Kidney epithelial cell (primary cell): ENCODE data around the gene RUNX2. TPM values are rescaled to one million over a fixed set of nuclear protein-coding genes. Genes with fewer than 3 reads are reported as not detected.

Source experiments
- DNase-seq: peaks from one replicate; pipeline ENCODE4 v3.0.0-alpha.2; 2010; ENCODE audit warnings: low read depth
- H3K27me3 ChIP-seq: 2 replicates; pipeline ENCODE4 v1.6.0; 2011; ENCODE audit warnings: low read length; ENCODE audit not compliant: control insufficient read depth, insufficient read depth
- H3K36me3 ChIP-seq: 2 replicates; pipeline ENCODE4 v1.5.1; 2011; ENCODE audit warnings: low read length; ENCODE audit not compliant: control insufficient read depth, insufficient read depth
- H3K4me3 ChIP-seq: 2 replicates; pipeline ENCODE4 v1.5.1; 2011; ENCODE audit warnings: low read depth, mild to moderate bottlenecking, control low read depth, low read length
- total RNA-seq: library from RNA; depleted of rRNA; stranded (reverse); fragments of >200 nt; gene quantifications from 2 replicates; pipeline ENCODE4 v1.2.3, GENCODE V29; 2015
- TF ChIP-seq, protein P1 (sequence below): IDR thresholded peaks from 2 replicates; pipeline ENCODE4 v1.5.1; 2011; ENCODE audit warnings: mild to moderate bottlenecking, moderate library complexity, low read length, control low read depth, inconsistent platforms; ENCODE audit not compliant: insufficient read depth, poor library complexity, severe bottlenecking

Gene RUNX2
- total RNA-seq, 1 donor from 2014 or later, result 9.2 TPM

DNA sequence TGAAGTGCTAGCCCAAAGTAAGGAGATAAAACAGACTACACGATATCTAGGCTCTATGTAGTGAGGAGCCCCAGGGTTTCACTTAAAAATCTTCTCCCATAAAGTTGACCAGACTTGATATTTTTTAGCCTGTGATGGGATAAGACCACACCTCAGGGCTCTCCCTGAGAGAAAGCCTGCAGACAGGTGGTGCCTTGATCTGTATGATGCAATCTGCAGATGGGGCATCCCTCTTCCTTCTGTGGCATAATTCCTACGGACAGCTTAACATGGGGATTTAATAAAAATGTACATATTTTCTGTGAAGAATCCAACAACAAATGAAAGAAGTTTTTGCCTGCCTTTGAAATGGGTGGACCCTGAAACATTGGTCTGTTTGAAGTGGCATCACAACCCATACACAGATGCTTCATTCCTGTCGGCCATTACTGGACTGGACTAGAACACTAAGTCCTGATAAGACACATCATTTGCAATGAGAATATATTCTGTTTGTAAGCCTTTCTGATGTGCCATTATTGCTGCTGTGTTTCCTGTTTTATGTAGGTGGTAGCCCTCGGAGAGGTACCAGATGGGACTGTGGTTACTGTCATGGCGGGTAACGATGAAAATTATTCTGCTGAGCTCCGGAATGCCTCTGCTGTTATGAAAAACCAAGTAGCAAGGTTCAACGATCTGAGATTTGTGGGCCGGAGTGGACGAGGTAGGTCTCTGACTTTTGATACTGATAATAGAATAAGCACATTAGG lies 103.4 kb downstream of the RUNX2 start:
- DNase-seq, result no peak
- TF ChIP-seq, protein P1, sequence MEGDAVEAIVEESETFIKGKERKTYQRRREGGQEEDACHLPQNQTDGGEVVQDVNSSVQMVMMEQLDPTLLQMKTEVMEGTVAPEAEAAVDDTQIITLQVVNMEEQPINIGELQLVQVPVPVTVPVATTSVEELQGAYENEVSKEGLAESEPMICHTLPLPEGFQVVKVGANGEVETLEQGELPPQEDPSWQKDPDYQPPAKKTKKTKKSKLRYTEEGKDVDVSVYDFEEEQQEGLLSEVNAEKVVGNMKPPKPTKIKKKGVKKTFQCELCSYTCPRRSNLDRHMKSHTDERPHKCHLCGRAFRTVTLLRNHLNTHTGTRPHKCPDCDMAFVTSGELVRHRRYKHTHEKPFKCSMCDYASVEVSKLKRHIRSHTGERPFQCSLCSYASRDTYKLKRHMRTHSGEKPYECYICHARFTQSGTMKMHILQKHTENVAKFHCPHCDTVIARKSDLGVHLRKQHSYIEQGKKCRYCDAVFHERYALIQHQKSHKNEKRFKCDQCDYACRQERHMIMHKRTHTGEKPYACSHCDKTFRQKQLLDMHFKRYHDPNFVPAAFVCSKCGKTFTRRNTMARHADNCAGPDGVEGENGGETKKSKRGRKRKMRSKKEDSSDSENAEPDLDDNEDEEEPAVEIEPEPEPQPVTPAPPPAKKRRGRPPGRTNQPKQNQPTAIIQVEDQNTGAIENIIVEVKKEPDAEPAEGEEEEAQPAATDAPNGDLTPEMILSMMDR, result no peak
- Histone ChIP-seq H3K27me3 (no peaks in the 10 kb centered on the region), H3K36me3 (no peaks in the 10 kb centered on the region), H3K4me3 (no peak overlapping the region)

- TF ChIP-seq, protein P1, result no peak
- DNase-seq, result no peak
- Histone ChIP-seq H3K36me3 (no peaks in the 10 kb centered on the region), H3K4me3 (no peak overlapping the region), H3K27me3 (no peaks in the 10 kb centered on the region)
These were observed 104.8 kb downstream of the RUNX2 start for GRCh38 chr6:45432977-45433376.

GRCh38 chr6:45433533-45434380 lies 105.6 kb downstream of the RUNX2 start:
- Histone ChIP-seq H3K27me3 (no peaks in the 10 kb centered on the region), H3K4me3 (no peak overlapping the region), H3K36me3 (no peaks in the 10 kb centered on the region)
- no peak for DNase-seq
- TF ChIP-seq, protein P1, result no peak

GRCh38 chr6:45434381-45434700 lies 106.2 kb downstream of the RUNX2 start:
- DNase-seq, result no peak
- Histone ChIP-seq H3K27me3 (no peaks in the 10 kb centered on the region), H3K4me3 (no peak overlapping the region), H3K36me3 (no peaks in the 10 kb centered on the region)
- TF ChIP-seq, protein P1, result no peak

- no peak overlapping the region for H3K4me3 ChIP-seq
- no peaks in the 10 kb centered on the region for H3K36me3 ChIP-seq
- H3K27me3 ChIP-seq, result no peaks in the 10 kb centered on the region
- TF ChIP-seq, protein P1, result no peak
- DNase-seq, result no peak
These were observed 108.7 kb downstream of the RUNX2 start for GRCh38 chr6:45436544-45437438.
